Sigmoid colon (tissue), 7 donors: ENCODE results near the gene ADGRG3. TPM values are rescaled to one million over a fixed set of nuclear protein-coding genes. Genes with fewer than 3 reads are reported as not detected.
A peak's percentile ranks its signal among the peaks of the same experiment; 100 is the strongest.

ENCODE experiments used
- DNase-seq: peaks from one replicate; pipeline ENCODE4 v3.0.0-alpha.2; 2019
- H3K27ac ChIP-seq, 4 donors: fragments of 200-600 bp; sonication (generic); one replicate each; pipeline ENCODE4 v1.5.1; 2016 to 2019; ENCODE audit warnings: mild to moderate bottlenecking in 1 of 4
- H3K27me3 ChIP-seq, 3 donors: fragments of 200-600 bp; sonication (generic); one replicate each; pipeline ENCODE4 v1.5.1; 2019; ENCODE audit warnings: mild to moderate bottlenecking in 1 of 3
- H3K36me3 ChIP-seq, 4 donors: fragments of 200-600 bp; sonication (generic); one replicate each; pipeline ENCODE4 v1.5.1; 2016 to 2019
- H3K4me1 ChIP-seq, 4 donors: fragments of 200-600 bp; sonication (generic); one replicate each; pipeline ENCODE4 v1.5.1; 2017 to 2019
- H3K4me3 ChIP-seq, 4 donors: fragments of 200-600 bp; sonication (generic); one replicate each; pipeline ENCODE4 v1.5.1; 2017 to 2019; ENCODE audit warnings: mild to moderate bottlenecking in 2 of 4, moderate library complexity in 1 of 4
- H3K9me3 ChIP-seq, 4 donors: fragments of 200-600 bp in 3 of 4; sonication (generic) in 3 of 4; one replicate each; pipeline versions ENCODE4 v1.5.1 to v1.6.1; 2013 to 2019
- EP300 ChIP-seq, 4 donors: sonication (generic); formaldehyde crosslinking; IDR thresholded peaks; one replicate each; pipeline ENCODE4 v1.6.1; 2017; ENCODE audit warnings: antibody characterized with exemption in 4 of 4
- POLR2A ChIP-seq, 2 donors: fragments of 450-650 bp; IDR thresholded peaks; one replicate each; pipeline ENCODE4 v1.6.1; 2016; ENCODE audit warnings: antibody characterized with exemption in 2 of 2, mild to moderate bottlenecking in 2 of 2, moderate library complexity in 2 of 2
- POLR2AphosphoS5 ChIP-seq, 4 donors: sonication (generic); formaldehyde crosslinking; IDR thresholded peaks; one replicate each; pipeline ENCODE4 v1.6.1; 2017; ENCODE audit warnings: antibody characterized with exemption in 4 of 4
- WGBS, 2 donors: extraction: QIAGEN DNeasy Blood & Tissue Kit; methylation state at CpG; one replicate each; pipeline ENCODE4 v1.1.7; 2013; 5-methylcytosine and 5-hydroxymethylcytosine counted together
- intact Hi-C: fragments of 100-400 bp; cut with DNase I; formaldehyde crosslinking; loops from one replicate; pipeline ENCODE4 v1.15.1; 2023
- polyA plus RNA-seq, 3 donors: library from polyadenylated mRNA; stranded (reverse); fragments of 200-250 nt; gene quantifications; one replicate each; pipeline ENCODE4 v1.2.3, GENCODE V29; 2013
- total RNA-seq, 4 donors: library from RNA; depleted of rRNA; stranded (reverse); fragments of >200 nt; gene quantifications; one replicate each; pipeline ENCODE4 v1.1.0, GENCODE V29; 2016
- TF ChIP-seq, protein P1 (sequence below), 4 experiments: fragments of 450-650 bp in 3 of 4; fragments of 200-600 bp in 1 of 4; IDR thresholded peaks; one replicate each; pipeline ENCODE4 v1.5.1; 2016 to 2019; ENCODE audit warnings: antibody characterized with exemption in 4 of 4, mild to moderate bottlenecking in 3 of 4, moderate library complexity in 2 of 4
- donor health status: healthy with polysubstance abuse.
- donor health status: Bipolar disorder and iron deficiency.
- donor health status: healthy.

ADGRG3 gene
- total and polyA plus RNA-seq, 7 donors: 0.69 to 6.6 (median 3.6) TPM

DNA sequence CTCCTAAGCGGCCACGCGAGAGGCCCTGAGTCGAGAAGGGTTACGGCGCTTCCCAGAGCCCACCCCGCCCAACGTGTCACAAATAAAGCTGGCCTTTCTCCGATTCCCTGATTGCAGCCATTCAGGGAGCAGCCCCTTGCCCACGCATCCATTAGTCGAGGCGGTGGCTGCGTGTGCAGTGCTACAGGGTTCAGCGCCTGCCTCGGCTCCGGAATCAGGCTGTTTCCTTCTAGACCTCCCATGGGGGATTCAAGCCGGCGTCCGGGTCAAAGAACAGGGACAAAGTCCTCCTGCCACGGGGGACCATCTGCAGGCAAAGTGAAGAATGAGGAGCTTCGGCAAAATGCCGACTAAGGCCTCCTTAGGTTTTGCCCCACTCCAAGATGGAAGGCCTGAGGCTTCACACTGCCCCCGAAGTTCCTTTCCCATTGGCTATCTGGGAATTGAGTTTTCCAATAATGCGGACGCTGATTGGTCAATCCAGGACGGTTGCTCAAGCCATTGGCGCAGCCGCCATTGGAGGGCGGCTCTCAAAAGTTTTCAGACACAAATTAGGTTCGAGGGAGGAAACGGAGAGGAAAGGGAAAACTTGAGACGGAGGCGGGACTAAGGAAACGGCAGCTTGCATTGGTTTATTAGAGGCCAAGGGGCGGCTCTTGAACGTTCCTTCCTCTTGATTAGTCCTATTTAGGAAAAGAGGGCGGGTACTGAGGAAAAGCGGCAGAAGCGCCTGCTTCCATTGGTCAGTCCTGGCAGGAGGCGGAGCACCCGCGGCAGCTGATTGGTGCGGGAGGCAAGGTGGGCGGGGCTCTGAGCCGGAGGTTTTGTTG lies 67.0 kb downstream of the ADGRG3 start:
- peak overlapping the region; percentile 83 to 97 (median 93) for H3K4me3 ChIP-seq
- intact Hi-C loops: loop anchor here (2.0 to 10.0 kb wide), 6 partner anchors 67 to 947 kb away; partner anchors contain the start of genes CFAP20, CIAPIN1, COQ9 and KIFC3
- 0% methylated on average over 45 of the region's 45 CpGs for WGBS, 2 donors
- H3K4me1 ChIP-seq: peaks cover 0 to 23% (median 18%) of the 10 kb centered on the region in 4 donors
- TF ChIP-seq EP300 (IDR thresholded peaks at IDR 0.05) (no peak), POLR2AphosphoS5 (IDR thresholded peaks at IDR 0.05) (peak; percentile 65 to 86 (median 74)), POLR2A (IDR thresholded peaks at IDR 0.05) (peak; percentile 32 to 44)
- no peaks in the 10 kb centered on the region for H3K27me3 ChIP-seq
- H3K27ac ChIP-seq: peak overlapping the region; percentile 88 to 93 (median 90)
- peak; percentile 99 for DNase-seq
- H3K36me3 ChIP-seq: peaks cover 0 to 4% (median 0%) of the 10 kb centered on the region in 4 donors
- H3K9me3 ChIP-seq: no peaks in the 10 kb centered on the region

DNA sequence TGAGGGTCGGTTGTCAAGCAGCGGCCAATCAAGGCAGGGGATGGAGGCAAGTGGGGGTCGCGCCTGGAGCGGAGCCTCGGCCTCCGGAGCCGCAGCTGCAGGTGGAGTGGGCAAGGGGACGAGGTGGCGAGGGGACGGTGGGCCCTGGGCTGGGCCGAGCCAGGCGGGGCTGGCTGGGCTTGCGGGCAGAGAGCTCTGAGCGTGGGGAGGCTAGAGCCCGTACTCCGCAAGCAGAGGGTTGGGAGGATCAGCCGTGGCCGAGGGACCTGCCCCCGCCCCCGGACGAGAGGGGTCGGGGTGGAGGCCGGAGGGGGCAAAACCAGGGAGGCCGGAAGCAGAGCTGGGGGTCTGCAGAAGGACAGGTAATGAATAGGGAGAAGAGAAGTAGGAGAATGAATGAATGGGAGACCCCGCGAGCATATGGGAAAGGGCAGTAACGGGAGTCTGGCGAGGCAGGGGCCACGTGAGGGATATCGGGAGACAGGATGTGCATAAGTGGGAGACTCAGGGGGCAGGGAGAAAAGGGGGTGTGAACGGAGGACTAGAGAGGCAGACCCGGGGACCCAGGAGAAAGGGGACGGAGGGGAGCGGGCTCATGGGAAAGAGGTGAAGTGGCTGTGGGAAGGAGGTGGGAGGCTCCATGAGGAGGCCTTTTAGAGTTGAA lies 67.8 kb downstream of the ADGRG3 start, which contains the start of gene KATNB1:
TSS of gene KATNB1 (plus strand) at position 16 of the 664 bp plus-strand sequence. CDS start 1,474 bp downstream, outside the sequence.
- peaks cover 0 to 23% (median 18%) of the 10 kb centered on the region in 4 donors for H3K4me1 ChIP-seq
- intact Hi-C loops: loop anchor here (2.0 to 10.0 kb wide), 5 partner anchors 66 to 779 kb away; partner anchors contain the start of genes CFAP20, CIAPIN1, COQ9 and KIFC3
- H3K9me3 ChIP-seq: no peaks in the 10 kb centered on the region
- TF ChIP-seq, protein P1, sequence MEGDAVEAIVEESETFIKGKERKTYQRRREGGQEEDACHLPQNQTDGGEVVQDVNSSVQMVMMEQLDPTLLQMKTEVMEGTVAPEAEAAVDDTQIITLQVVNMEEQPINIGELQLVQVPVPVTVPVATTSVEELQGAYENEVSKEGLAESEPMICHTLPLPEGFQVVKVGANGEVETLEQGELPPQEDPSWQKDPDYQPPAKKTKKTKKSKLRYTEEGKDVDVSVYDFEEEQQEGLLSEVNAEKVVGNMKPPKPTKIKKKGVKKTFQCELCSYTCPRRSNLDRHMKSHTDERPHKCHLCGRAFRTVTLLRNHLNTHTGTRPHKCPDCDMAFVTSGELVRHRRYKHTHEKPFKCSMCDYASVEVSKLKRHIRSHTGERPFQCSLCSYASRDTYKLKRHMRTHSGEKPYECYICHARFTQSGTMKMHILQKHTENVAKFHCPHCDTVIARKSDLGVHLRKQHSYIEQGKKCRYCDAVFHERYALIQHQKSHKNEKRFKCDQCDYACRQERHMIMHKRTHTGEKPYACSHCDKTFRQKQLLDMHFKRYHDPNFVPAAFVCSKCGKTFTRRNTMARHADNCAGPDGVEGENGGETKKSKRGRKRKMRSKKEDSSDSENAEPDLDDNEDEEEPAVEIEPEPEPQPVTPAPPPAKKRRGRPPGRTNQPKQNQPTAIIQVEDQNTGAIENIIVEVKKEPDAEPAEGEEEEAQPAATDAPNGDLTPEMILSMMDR (IDR thresholded peaks at IDR 0.05): no peak
- TF ChIP-seq POLR2AphosphoS5 (IDR thresholded peaks at IDR 0.05) (peak in 2 of 4 donors; percentile 45 to 50), POLR2A (IDR thresholded peaks at IDR 0.05) (no peak), EP300 (IDR thresholded peaks at IDR 0.05) (no peak)
- H3K27me3 ChIP-seq: no peaks in the 10 kb centered on the region
- peaks cover 0 to 4% (median 0%) of the 10 kb centered on the region in 4 donors for H3K36me3 ChIP-seq
- DNase-seq: peak; percentile 69
- peak within 1 kb of the TSS; percentile 83 to 97 (median 93) for H3K4me3 ChIP-seq
- WGBS, 2 donors: 1% methylated on average over 35 of the region's 35 CpGs
- H3K27ac ChIP-seq: peak within 1 kb of the TSS; percentile 88 to 93 (median 90)

DNA sequence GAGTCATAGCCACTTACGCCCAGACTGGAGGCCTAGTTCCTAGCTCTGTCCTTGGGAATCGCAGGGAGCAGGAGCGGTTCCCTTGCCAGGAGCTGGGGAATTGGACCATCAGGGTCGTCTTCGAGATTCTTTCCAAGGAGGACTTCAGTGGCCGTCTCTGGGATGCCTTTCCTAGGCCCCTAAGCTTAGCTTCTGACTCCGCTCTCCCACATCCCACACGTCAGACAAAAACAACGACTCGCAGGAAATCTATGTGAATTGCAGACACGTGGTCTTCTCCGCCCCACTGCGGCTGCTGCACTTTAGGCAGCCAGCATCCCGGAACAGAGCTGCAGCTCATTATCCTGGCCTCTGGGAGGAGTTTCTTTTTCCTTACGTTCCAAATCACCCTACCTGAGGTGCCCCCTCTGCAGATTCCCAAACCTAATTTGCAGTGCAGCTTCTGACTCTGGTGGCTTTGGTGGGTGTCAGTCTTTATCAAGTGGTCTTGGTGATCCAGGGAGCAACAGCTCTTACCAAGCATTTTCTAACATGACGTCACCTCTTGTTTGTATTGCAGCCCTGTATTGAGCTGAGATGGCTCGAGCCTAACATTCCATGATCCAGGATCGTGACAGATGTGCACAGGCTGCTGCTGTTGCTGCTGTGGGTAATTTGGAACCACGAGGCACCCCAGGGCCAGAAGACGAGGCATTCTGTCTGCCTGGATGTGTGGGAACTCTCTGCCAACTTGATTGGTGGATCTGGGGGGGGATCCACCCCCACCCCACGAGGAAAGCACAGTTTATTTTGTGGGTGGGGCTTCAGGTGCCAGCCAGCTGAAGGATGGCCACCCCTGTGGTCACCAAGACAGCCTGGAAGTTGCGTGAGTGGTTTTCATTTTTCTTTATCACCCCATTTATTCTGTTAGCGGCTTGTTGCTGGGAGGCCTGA lies 68.6 kb downstream of the ADGRG3 start:
- 8 to 14% methylated on average over 23 of the region's 23 CpGs for WGBS, 2 donors
- peak overlapping the region; percentile 74 to 84 (median 80) for H3K27ac ChIP-seq

DNA sequence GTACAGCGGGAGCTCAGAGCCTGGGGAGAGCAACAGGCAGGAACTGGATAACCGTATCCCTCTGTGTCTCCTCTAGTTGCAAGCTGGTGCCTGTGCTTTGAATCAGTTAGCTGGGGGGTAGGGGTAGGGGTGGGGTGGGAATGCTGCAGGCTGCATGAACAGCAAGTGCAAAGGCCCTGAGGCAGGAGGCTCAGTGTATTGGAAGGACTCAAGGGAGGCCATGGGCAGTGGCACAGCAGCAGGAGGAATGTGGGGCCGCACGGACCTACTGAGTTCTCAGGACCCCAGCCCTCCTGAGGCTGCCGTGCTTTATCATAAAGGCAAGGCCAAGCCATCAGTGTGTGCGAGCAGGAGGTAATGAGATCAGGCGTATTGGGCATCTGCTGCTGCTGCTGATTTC lies 70.7 kb downstream of the ADGRG3 start:
- Histone ChIP-seq H3K4me3 (no peak overlapping the region), H3K9me3 (no peaks in the 10 kb centered on the region), H3K27me3 (no peaks in the 10 kb centered on the region), H3K4me1 (peaks cover 0 to 23% (median 18%) of the 10 kb centered on the region in 4 donors), H3K36me3 (peaks cover 0 to 14% (median 0%) of the 10 kb centered on the region in 4 donors), H3K27ac (no peak overlapping the region)
- DNase-seq: no peak
- intact Hi-C loops: loop anchor here (5.0 to 10.0 kb wide), 4 partner anchors 63 to 776 kb away; partner anchors contain the start of genes CFAP20, CIAPIN1, COQ9 and KIFC3
- TF ChIP-seq POLR2AphosphoS5 (IDR thresholded peaks at IDR 0.05): no peak
- no peak for TF ChIP-seq EP300 (IDR thresholded peaks at IDR 0.05)
- TF ChIP-seq POLR2A (IDR thresholded peaks at IDR 0.05): no peak
- TF ChIP-seq, protein P1 (IDR thresholded peaks at IDR 0.05): no peak
- 97 to 98% methylated on average over 7 of the region's 7 CpGs for WGBS, 2 donors

More for the DNA sequence above, 68.6 kb downstream of the ADGRG3 start:
- Histone ChIP-seq H3K36me3 (peaks cover 0 to 4% (median 0%) of the 10 kb centered on the region in 4 donors), H3K9me3 (no peaks in the 10 kb centered on the region), H3K4me1 (peaks cover 0 to 23% (median 18%) of the 10 kb centered on the region in 4 donors), H3K4me3 (peak overlapping the region; percentile 83 to 97 (median 93)), H3K27me3 (no peaks in the 10 kb centered on the region)
- intact Hi-C loops: loop anchor here (5.0 to 10.0 kb wide), 4 partner anchors 66 to 778 kb away; partner anchors contain the start of genes CFAP20, CIAPIN1, COQ9 and KIFC3
- TF ChIP-seq EP300 (IDR thresholded peaks at IDR 0.05): no peak
- no peak for TF ChIP-seq POLR2AphosphoS5 (IDR thresholded peaks at IDR 0.05)
- TF ChIP-seq POLR2A (IDR thresholded peaks at IDR 0.05): no peak
- TF ChIP-seq, protein P1 (IDR thresholded peaks at IDR 0.05): no peak
- peak; percentile 67 for DNase-seq

Other genes with a start within 250 kb of the ADGRG3 start
- 10 to 100 TPM; 17.1 to 22.5 (median 20.1) TPM for gene CIAPIN1, start 220.9 kb upstream of the ADGRG3 start, total RNA-seq
- gene CIAPIN1, start 220.9 kb upstream of the ADGRG3 start, polyA plus RNA-seq: 10 to 100 TPM; 34.8 to 46.2 (median 45.2) TPM
- gene COQ9, start 220.8 kb upstream of the ADGRG3 start, total RNA-seq: 10 to 100 TPM; 61.4 to 74.5 (median 71.3) TPM
- 100 to 1,000 TPM in 2 of 3 donors, 10 to 100 TPM in 1; 91.6 to 154 (median 123) TPM for gene COQ9, start 220.8 kb upstream of the ADGRG3 start, polyA plus RNA-seq
- gene POLR2C, start 205.6 kb upstream of the ADGRG3 start, total RNA-seq: 100 to 1,000 TPM in 2 of 4 donors, 10 to 100 TPM in 2; 60.7 to 141 (median 101) TPM
- 10 to 100 TPM; 52.3 to 77.7 (median 60.1) TPM for gene POLR2C, start 205.6 kb upstream of the ADGRG3 start, polyA plus RNA-seq
- 10 to 100 TPM in 2 of 4 donors, 1 to 10 TPM in 2; 3.9 to 21.8 (median 10.1) TPM for gene DOK4, start 181.8 kb upstream of the ADGRG3 start, total RNA-seq
- 100 to 1,000 TPM; 102 to 147 (median 103) TPM for gene DOK4, start 181.8 kb upstream of the ADGRG3 start, polyA plus RNA-seq
- gene CCDC102A, start 131.7 kb upstream of the ADGRG3 start, total RNA-seq: 10 to 100 TPM; 17.8 to 46.8 (median 21.0) TPM
- 1 to 10 TPM; 1.6 to 4.0 (median 2.4) TPM for gene CCDC102A, start 131.7 kb upstream of the ADGRG3 start, polyA plus RNA-seq
- under 1 TPM in 1 of 4 donors, not detected in 3; 0.36 TPM for gene ADGRG5, start 125.7 kb upstream of the ADGRG3 start, total RNA-seq
- gene ADGRG5, start 125.7 kb upstream of the ADGRG3 start, polyA plus RNA-seq: 1 to 10 TPM in 1 of 3 donors, under 1 TPM in 2; 0.60 to 4.0 (median 0.69) TPM
- gene ADGRG1, start 39.7 kb upstream of the ADGRG3 start, total RNA-seq: 1 to 10 TPM; 5.0 to 8.0 (median 6.7) TPM
- 10 to 100 TPM in 1 of 3 donors, 1 to 10 TPM in 2; 5.3 to 36.3 (median 7.8) TPM for gene ADGRG1, start 39.7 kb upstream of the ADGRG3 start, polyA plus RNA-seq
- gene DRC7, start 26.5 kb downstream of the ADGRG3 start, total RNA-seq: not detected
- gene DRC7, start 26.5 kb downstream of the ADGRG3 start, polyA plus RNA-seq: not detected
- gene KATNB1, start 67.5 kb downstream of the ADGRG3 start, total RNA-seq: 10 to 100 TPM in 2 of 4 donors, 1 to 10 TPM in 2; 4.3 to 15.0 (median 10.1) TPM
- 10 to 100 TPM in 2 of 3 donors, 1 to 10 TPM in 1; 8.6 to 18.6 (median 10.8) TPM for gene KATNB1, start 67.5 kb downstream of the ADGRG3 start, polyA plus RNA-seq
- gene KIFC3, start 134.2 kb downstream of the ADGRG3 start, total RNA-seq: 10 to 100 TPM; 10.0 to 31.2 (median 21.6) TPM
- gene KIFC3, start 134.2 kb downstream of the ADGRG3 start, polyA plus RNA-seq: 1 to 10 TPM; 2.5 to 7.2 (median 6.4) TPM